Hindlimb muscle (tissue), 1 donor: Measurements from ENCODE around the gene PLXNA2. TPM values are rescaled to one million over a fixed set of nuclear protein-coding genes. Genes with fewer than 3 reads are reported as not detected.

Source experiments
- DNase-seq: peaks from one replicate; pipeline ENCODE4 v3.0.0-alpha.2; 2013
- polyA plus RNA-seq: library from polyadenylated mRNA; unstranded; fragments of 120-200 nt; gene quantifications from one replicate; pipeline ENCODE4 v1.2.1, GENCODE V29; 2013; ENCODE audit not compliant: insufficient read length

Gene PLXNA2
- polyA plus RNA-seq, 1 donor = 43.8 TPM

- DNase-seq = no peak
Measured at GRCh38 chr1:208085655-208086515, 158.3 kb downstream of the PLXNA2 start.

- no peak for DNase-seq
Measured at GRCh38 chr1:208084764-208085163, 159.4 kb downstream of the PLXNA2 start.

GRCh38 chr1:208084220-208084619 lies 160.0 kb downstream of the PLXNA2 start:
- DNase-seq = no peak

GRCh38 chr1:208083715-208084085 lies 160.5 kb downstream of the PLXNA2 start:
- no peak for DNase-seq

- DNase-seq = no peak
Measured at GRCh38 chr1:208083016-208083714, 161.0 kb downstream of the PLXNA2 start.

GRCh38 chr1:208081972-208082371 lies 162.2 kb downstream of the PLXNA2 start:
- DNase-seq = no peak

GRCh38 chr1:208080396-208081286 lies 163.5 kb downstream of the PLXNA2 start:
- no peak for DNase-seq

GRCh38 chr1:208079161-208079560 lies 165.0 kb downstream of the PLXNA2 start:
- no peak for DNase-seq

- no peak for DNase-seq
Measured at GRCh38 chr1:208078752-208079151, 165.4 kb downstream of the PLXNA2 start.

- DNase-seq = no peak
Measured at GRCh38 chr1:208077232-208078075, 166.7 kb downstream of the PLXNA2 start.

GRCh38 chr1:208074353-208074752 lies 169.8 kb downstream of the PLXNA2 start:
- DNase-seq = no peak

GRCh38 chr1:208071435-208072031 lies 172.7 kb downstream of the PLXNA2 start:
- no peak for DNase-seq

GRCh38 chr1:208069908-208070307 lies 174.3 kb downstream of the PLXNA2 start:
- no peak for DNase-seq

GRCh38 chr1:208069317-208069716 lies 174.9 kb downstream of the PLXNA2 start:
- no peak for DNase-seq

- no peak for DNase-seq
Measured at GRCh38 chr1:208068908-208069307, 175.3 kb downstream of the PLXNA2 start.

- no peak for DNase-seq
Measured at GRCh38 chr1:208068407-208068806, 175.8 kb downstream of the PLXNA2 start.

- no peak for DNase-seq
Measured at GRCh38 chr1:208066583-208066982, 177.6 kb downstream of the PLXNA2 start.

- DNase-seq = peak; percentile 23
Measured at GRCh38 chr1:208065862-208066261, 178.3 kb downstream of the PLXNA2 start.

GRCh38 chr1:208061632-208062031 lies 182.6 kb downstream of the PLXNA2 start:
- DNase-seq = no peak

- no peak for DNase-seq
Measured at GRCh38 chr1:208061118-208061517, 183.1 kb downstream of the PLXNA2 start.

GRCh38 chr1:208060215-208060869 lies 183.8 kb downstream of the PLXNA2 start:
- no peak for DNase-seq
